Effector CD4-positive, alpha-beta T cell (primary cell): ENCODE results near the gene NCEH1.
"Not testable (repeated sequence)": the region's sequence is repeated elsewhere in the genome, so short reads cannot be mapped to it uniquely, and the experiment has no call there.

ENCODE experiments used
- DNase-seq: peaks from one replicate; pipeline ENCODE4 v3.0.0-alpha.2; 2020

NCEH1 gene

DNA sequence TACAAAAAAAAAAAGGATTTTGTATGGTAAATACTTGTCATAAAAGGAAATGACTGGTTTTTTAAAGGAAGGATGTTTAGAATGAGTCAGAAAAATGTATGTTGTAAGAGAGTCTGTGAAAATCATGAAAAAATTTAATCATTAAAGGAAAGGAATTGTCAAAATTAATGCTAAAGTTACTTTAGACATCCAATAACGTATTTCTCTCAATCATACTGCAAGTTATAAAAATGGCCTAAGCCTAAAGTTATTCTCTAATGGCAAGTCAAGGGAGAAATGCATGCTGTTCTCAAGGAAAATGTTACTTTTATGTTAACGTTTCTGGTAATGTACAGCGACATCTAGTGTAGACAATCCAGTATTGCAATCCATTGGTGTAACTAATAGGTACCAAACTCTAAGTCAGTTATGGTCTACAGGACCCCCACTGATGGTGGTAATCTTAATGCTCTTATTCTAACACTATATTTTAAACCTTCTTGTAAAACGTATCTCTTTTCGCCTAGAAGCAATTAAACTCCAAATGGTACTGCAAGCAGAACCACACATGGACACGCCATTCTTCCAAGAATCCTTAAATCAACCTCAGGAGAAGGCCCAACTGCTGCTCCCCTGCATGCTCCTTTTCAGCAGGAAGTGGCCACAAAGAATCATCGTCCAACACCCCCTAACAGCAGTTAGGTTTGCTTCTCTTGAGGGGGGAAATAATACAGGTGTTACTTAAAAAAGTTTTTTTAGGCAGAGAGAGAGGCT is 35.2 kb downstream of the NCEH1 start:
- DNase-seq = peak; percentile 14

DNA sequence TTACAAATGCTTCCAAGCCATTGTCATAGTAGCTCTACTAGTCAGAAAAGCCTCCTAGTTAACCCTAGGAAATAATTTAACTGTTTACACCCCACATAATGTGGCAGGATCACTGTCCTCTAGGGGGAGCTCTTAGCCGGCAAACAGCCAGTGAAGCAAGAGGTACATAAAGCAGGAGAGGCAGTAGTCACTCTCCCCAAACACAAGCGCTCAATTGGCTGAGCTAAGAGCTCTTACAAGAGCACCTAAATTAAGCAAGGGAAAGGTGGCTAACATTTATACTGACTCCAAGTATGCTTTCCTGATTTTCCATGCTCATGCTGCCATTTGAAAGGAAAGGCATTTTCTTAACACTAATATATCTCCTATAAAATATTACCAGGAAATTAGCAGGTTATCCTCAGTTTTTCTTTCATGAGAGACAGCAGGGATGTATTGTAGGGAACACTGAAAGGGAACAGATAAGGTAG is 37.6 kb downstream of the NCEH1 start:
- peak; percentile 35 for DNase-seq

DNA sequence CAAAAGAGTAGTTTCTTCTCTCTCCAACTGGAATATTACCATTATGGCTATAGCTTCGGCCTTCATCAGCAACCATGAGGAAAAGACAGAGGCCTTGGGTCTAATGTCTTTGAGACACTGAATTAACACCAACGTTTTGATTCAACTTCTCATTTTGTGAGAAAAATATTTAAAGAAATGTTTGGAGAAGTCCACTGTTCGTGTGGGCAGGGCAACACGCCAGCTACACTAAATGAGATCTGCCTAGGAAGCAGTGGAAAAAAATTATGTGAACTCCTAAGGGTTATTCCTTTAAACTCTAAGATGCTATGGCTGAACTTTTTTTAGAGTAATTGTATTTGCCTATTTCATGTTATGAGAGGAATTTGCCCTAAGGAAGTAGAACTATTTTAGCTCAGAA is 41.8 kb downstream of the NCEH1 start:
- no peak for DNase-seq

DNA sequence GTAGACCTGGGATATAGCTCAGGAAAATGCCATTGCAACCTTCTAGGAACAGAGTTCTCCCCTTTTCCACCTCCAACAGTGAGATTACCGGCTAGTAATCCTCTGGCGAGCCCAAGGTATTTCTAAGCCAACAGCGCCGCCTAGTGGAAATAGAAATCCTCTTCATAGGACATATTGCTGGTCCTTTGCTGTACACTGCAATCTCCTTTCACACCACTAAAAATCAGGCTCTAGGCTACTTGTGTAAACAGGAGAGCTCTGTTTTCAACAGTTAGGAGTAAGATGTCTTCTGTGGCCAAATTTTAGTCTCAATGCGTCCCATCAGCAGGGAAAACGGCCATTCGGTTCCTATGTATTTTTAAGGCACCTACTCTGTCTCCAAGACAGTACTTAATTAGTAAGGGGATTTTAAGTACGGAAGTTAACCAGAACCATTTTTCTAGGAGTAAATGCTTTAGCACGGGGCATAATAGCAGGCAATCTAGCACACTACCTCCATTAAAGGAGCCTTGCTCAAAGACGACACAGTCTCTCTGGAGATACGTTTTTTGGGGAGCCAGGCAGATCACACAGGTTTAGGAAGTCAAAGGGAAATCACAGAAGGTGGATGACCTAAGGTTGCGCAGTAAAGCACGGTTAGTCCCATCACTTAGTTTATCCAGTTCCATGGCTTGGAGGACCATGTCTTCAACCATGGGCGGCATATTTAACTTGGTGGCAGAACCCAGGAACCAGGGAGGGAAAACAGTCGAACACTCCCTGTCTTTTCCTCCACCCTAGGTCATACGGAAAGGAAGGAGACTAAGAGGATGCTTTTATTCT is 43.8 kb downstream of the NCEH1 start:
- peak; percentile 84 for DNase-seq

DNA sequence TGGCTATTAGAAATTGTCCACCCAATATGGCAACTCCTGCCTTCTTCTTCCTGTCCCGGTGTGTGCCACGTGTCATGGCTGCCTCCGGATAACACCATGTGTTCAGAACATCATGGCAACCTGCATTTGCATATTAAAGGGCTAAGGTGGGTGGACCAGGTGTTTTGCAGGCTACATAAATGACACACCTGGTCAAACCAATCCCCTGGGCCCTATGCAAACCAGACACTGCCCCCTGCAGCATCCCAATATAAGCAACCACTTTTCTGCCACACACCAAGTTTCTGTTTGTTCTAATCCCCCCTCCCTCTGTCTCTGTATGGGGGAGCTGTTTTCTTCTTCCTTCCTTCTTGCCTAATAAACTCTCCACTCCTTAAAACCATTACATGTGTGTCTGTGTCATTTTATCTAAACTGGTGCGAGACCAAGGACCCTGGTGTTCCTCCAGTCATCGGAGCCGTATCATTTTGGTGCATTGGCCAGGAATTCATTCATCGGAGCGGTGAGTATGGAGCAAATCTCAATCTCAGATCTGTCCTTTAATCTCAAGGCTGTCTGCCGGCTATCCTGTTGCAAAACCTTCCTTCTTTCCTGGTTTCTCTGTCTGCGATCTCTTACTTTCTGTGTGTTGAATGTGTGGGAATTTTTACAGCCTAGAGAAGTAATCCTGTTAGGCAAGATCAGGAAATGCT is 44.5 kb downstream of the NCEH1 start:
- no peak for DNase-seq

DNA sequence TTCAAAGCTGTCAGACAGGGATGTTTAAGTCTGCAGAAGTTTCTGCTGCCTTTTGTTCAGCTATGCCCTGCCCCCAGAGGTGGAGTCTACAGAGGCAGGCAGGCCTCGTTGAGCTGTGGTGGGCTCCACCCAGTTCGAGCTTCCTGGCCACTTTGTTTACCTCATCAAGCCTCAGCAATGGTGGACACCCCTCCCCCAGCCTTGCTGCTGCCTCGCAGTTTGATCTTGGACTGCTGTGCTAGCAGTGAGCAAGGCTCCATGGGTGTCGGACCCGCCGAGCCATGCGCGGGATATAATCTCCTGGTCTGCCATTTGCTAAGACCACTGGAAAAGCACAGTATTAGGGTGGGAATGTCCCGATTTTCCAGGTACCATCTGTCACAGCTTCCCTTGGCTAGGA is 45.4 kb downstream of the NCEH1 start:
- DNase-seq = not testable (repeated sequence)

DNA sequence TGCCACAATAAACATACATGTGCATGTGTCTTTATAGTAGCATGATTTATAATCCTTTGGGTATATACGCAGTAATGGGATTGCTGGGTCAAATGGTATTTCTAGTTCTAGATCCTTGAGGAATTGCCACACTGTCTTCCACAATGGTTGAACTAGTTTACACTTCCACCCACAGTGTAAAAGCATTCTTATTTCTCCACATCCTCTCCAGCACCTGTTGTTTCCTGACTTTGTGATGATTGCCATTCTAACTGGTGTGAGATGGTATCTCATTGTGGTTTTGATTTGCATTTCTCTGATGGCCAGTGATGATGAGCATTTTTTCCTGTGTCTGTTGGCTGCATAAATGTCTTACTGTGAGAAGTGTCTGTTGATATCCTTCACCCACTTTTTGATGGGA is 50.4 kb downstream of the NCEH1 start:
- DNase-seq = not testable (repeated sequence)

DNA sequence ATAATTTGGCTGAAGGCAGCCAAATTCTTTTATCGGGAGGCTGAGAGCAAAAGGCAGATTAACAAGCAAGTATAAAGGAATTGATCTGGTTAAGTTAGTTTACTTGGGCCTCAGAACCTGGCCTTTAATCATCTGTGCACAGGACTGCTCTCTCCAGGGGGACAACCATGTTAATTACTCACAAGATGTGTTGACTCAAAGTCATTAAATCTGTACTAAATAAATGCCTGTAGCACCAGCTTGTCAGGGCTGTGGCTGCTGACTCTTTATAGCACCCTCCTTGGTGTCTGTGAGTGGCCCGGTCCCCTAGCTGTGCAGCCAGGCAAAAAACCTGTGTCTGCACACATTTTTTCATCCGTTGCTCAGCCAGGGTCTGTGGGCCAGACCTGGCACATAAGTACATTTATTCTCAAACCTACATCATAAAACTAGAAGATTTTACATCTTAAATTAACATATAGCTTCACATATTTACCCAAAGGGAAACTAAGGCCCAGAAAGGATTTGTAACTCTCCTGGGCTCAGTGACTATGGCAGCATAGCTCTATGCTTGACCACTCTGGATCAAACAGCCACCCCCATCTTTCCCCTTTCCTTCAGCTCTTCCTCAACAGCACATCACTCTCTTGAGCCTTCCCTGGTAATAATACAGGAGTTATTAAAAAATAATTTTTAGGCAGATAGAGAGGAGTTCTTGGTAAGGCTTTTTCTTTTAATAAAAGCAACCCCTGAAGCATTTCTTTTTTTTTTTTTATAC is 51.4 kb downstream of the NCEH1 start:
- no peak for DNase-seq

DNA sequence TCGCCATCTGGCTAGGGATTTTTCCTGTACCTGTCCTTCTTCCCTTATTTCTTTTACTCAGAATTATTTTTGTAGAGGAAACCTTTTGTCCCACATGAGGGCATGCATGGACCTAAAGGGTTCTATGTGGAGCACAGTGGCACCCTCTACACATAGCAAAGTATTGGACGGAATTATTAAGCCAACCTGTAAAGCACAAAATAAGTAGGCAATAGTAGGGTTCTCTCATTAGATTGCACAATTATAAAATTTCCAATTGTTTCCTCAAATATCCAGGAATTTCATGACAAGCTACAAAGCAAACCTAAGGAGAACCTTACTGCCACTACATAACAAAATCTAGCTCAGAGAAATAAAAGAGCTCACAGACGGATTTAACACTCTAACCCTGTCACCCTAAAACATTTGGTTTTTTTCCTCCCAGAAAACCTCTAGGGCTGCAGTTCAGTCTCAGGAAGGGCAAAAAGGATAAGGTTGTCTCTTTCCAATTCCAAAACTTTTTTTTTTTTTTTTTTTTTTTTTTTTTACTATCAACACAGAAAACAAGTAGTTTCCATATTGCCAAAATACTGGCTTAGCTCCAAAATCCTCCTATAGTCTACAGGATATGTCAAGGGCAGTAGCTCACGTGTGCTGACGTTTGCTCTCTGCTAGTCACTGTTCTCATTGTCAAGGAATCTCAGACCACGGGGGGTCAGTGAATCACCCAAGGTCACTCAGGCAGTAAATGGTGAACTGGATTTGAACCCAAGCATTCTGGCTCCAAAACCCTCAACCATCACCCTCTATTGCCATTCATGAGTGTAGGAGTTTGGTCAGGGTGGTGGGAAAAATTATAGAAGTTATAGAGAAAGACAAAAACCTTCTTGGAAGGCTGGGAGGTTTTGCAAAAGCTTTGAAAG is 52.3 kb downstream of the NCEH1 start:
- no peak for DNase-seq

DNA sequence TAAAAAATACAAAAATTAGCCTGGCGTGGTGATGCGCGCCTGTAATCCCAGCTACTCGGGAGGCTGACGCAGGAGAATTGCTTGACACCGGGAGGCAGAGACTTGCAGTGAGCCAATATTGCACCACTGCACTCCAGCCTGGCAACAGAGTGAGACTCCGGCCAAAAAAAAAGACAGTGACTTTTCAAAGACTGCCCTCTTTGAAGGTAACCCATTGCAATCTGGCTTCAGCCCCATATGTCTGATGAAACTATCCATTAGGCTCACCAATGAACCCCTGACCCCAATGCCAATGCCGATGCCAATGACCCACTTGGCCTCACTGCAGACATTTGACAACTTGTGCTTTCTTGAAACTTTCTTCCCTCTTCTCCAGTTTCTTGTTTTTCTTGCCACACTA is 54.3 kb downstream of the NCEH1 start:
- no peak for DNase-seq

DNA sequence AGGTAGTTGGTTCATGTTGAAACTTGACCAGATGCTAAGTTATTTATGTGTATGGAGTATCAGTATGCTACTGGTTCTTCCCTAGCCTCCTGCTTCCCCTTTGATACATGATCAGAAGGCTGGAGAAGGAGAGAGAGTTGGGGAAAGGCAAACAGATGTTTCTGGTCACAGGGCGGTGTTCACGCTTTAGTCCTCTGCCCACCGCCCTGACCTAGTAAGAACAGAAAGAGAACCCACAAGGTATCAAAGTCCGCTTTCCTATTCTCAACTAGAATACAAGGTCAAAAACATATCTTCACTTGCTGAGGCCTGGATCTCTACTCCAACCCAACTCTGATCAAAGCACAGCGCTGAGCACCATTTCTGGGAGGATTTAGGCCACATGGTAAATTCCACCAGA is 55.5 kb downstream of the NCEH1 start:
- DNase-seq = no peak

DNA sequence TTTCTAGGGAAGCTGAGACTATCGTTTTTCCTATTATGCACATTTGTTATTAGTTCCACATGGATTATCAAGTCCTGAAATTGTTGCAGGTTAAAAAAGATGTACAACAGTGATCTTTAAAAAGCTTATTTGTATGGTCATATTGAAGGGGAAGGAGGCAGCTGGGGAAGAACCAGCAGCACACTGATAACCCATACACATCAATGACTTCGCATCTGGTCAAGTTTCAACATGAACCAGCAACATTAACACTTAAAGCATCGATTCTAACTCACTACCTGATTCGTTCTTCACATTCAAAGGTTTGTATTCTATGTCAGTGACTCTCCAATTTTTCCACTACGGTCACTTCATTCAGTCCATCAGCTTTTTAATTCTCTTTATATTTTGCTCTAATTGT is 56.4 kb downstream of the NCEH1 start:
- DNase-seq = no peak

DNA sequence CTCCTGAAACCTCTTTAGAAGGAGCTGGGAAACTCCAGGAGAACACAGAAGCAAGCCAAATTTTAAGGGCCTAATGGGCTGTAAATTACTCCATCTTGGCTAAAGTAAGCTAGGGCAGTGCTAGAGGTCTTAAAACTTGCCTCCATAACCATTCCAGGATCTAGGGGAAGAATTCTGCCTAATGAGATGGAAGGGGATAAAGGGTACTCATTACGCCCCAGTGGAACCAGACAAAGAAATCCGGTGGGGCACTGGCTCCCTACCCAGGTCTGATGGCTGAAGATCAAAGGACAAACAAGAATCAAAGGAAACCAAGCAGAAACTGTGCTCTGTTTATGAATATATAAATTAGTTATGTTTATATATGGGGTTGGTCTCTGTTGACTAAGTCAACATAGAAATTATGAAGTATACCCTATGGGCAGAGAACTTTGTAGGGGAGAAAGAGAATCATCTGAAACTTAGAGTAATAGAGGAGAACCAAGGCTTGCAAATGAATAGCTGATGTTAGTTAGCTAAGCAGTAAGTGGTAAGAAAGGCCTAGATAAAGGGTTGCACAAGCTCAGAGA is 57.8 kb downstream of the NCEH1 start:
- DNase-seq = no peak

DNA sequence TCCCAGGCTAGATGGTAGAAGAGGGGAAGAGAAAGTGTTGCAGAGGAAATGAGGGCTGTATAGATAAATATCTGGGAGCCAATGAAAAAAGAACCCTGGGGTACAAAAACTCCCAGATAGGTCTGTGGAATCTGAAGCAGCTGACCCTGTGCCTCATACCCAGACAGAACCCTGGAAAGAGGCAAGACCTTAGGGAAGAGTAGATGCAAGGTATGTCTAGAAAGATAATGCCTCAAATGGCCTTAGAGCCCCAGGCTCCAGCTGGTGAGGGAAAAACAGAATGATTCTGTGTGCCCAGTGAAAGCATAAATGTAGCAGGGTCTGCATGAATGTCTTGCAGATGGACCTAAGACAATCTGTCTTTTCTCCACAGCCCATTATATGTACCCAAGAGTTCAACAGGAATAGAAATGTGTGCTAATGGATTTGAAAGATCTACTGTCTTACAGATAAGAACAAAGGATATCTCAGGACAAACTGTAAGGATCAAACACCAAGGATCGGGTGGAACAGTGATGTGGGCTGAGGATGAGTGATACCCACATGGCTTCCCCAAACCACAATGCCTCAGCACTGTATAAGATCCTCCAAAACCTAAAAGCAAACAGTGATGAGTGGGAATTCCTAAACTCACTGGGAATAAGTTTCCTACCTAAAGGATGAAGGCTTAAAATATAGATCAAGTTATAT is 58.8 kb downstream of the NCEH1 start:
- DNase-seq = no peak

DNA sequence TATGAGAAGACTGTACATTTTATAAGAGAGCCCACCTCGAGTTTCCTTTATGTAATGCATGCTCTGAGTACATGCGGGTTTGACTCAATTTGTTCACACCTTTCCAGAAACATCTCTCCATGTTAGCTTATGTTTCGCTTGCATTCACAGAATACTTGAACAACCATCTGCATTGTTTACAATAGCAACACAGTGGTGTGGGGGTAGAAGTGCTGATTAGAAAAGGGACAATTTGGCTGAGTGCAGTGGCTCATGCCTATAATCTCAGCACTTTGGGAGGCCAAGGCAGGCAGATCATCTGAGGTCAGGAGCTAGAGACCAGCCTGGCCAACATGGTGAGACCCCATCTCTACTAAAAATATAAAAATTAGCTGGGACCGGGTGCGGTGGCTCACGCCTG is 60.9 kb downstream of the NCEH1 start:
- DNase-seq = no peak

DNA sequence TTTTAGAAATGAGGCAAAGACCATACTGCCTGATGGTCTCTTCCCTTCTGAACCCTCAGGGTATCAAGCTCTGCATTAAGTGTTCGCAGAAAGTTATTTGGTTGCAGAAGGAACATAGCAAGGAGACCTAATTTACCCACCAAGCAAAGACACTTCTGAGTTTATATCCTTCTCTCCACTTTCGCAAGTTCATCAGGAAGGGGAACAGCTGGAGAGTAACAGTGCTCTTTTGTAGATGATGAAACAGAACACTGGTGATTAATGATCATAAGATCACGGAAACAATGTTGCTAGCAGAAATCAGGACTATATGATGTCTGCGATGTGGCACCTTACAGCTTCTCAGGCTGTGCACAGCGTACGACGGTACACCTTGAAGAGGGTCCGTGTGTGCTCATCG is 62.1 kb downstream of the NCEH1 start:
- no peak for DNase-seq

DNA sequence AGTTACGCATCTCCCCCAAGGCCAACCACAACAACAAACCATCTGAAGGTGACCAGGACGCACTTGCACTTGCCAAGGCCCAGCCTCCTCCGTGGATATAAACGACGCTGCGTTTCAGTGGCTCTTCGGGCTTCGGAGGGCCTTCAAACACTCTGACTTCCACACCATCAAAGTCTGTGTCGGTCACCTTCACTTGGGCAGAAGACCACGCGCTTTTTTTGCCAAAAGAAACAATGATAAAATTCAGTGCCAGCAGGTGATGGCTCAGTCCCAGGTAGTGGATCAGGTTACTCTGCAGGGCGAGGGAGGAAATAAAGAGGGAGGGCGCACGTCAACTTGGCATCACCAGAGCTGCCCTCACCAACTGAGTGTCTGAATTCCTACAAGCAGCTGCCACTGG is 63.0 kb downstream of the NCEH1 start:
- DNase-seq = no peak

DNA sequence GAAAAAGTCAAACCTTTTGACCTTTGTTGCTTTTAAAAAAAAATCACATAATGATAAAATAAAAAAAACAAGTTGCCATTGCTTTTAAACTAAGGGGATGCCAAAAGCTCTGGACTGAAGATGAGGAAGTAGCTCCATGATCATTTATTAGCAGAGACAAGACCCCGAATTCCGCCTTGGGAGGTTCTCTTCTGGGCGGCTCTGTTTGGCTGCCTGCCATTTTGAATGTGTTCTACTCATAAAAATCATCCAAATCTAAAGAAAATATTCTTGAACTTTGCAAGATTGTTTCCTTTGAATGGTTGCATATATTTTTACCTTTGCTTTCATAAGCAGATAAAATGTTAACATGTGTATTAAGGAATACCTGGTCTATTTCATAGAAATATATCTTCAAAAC is 63.8 kb downstream of the NCEH1 start:
- no peak for DNase-seq

DNA sequence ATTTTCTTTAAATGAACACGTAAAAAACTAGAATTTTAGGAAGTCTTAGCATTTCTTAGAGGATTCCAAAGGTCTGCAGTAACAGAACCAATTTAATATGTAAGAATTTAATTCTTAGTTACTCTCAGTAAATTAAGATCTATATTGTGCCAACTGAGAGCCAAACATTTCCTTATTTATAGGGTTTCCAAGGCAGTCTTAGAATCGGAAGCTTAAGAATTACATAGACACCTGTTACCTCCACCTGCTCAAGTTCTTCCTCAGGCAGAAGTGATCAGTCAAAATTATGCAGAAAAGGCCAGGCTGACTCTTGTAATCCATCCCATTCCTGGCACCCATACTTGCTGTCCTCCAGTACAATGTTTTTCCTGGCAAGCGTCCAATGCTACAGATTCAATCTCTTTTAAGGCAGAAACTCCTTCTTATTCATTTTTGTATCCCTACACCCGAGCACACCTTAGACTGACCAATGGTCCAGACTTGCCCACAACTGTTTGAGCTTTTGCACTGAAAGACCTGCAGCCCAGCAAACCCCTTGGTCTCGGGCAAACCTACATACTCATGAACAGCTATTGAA is 64.3 kb downstream of the NCEH1 start:
- no peak for DNase-seq

DNA sequence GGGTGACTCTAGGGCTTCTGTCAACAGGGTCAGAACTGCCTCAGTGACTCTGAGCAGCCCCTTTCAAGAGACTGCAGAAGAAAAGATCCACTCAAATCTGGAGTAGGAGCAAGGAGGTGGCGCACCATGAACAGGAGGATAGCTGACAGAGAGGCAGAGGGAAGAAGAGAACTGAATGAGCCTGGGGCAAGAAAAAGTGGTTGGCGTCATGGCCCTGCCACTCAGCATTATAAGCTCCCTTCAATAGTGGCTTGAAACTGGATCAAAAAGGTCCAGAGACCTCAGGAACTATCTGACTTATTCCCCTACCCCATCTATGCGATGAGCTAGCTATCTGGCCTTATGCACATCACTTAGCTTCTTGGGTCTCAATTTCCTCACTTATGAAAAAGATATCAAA is 66.6 kb downstream of the NCEH1 start:
- DNase-seq = no peak
